Fibroblast of the aortic adventitia (primary cell): Measurements from ENCODE around the gene MALRD1. TPM values are rescaled to one million over a fixed set of nuclear protein-coding genes. Genes with fewer than 3 reads are reported as not detected.

Experiments
- DNase-seq: peaks from one replicate; pipeline ENCODE4 v3.0.0-alpha.2; 2010; ENCODE audit warnings: low read depth
- H3K4me3 ChIP-seq: 2 replicates; pipeline ENCODE4 v1.5.1; 2011; ENCODE audit warnings: low read depth, mild to moderate bottlenecking, control low read depth, low read length, moderate library complexity
- total RNA-seq: library from RNA; depleted of rRNA; stranded (reverse); fragments of >200 nt; gene quantifications from 2 replicates; pipeline ENCODE4 v1.2.3, GENCODE V29; 2012; ENCODE audit warnings: low replicate concordance
- TF ChIP-seq, protein P1 (sequence below): IDR thresholded peaks from 2 replicates; pipeline ENCODE4 v1.5.1; 2011; ENCODE audit warnings: mild to moderate bottlenecking, low read length, control low read depth, inconsistent platforms; ENCODE audit not compliant: insufficient read depth

MALRD1 gene
- total RNA-seq, 1 donor, result 0.36 TPM

DNA sequence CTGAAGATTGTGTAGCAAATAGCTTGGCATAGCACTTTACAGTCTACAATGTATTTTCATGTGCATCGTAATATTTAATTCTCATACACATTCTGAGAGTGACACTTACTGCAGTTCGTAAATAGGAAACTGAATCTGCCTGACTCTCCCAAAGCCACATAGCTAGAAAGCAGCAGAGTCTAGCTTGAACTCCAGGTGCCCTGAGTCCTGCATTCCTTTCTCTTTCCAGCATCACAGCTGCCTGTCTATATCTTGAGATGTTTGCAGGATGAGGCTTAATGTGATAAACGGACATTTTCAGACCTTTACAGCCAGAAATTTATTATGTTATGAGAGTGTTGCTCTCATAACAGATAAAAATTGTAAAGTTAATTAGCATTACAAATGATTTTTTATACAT, 634.8 kb downstream of the MALRD1 start:
- no peak overlapping the region for H3K4me3 ChIP-seq
- DNase-seq, result no peak
- TF ChIP-seq, protein P1, sequence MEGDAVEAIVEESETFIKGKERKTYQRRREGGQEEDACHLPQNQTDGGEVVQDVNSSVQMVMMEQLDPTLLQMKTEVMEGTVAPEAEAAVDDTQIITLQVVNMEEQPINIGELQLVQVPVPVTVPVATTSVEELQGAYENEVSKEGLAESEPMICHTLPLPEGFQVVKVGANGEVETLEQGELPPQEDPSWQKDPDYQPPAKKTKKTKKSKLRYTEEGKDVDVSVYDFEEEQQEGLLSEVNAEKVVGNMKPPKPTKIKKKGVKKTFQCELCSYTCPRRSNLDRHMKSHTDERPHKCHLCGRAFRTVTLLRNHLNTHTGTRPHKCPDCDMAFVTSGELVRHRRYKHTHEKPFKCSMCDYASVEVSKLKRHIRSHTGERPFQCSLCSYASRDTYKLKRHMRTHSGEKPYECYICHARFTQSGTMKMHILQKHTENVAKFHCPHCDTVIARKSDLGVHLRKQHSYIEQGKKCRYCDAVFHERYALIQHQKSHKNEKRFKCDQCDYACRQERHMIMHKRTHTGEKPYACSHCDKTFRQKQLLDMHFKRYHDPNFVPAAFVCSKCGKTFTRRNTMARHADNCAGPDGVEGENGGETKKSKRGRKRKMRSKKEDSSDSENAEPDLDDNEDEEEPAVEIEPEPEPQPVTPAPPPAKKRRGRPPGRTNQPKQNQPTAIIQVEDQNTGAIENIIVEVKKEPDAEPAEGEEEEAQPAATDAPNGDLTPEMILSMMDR, result no peak

DNA sequence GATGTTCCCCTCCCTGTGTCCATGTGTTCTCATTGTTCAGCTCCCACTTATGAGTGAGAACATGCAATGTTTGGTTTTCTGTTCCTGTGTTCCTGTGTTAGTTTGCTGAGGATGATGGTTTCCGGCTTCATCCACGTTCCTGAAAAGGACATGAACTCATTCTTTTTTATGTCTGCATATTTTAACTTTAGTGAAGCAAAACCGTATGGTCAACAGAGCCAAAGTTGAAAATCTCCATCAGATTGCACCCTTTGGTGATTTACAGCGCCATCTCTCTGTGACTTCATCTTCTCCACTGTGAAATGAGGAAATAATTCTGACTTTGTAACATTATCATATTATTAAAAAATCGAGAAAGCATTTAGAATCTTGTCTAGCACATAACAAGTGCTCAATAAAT, 635.4 kb downstream of the MALRD1 start:
- DNase-seq, result peak; percentile 13
- TF ChIP-seq, protein P1, result no peak
- H3K4me3 ChIP-seq, result no peak overlapping the region

DNA sequence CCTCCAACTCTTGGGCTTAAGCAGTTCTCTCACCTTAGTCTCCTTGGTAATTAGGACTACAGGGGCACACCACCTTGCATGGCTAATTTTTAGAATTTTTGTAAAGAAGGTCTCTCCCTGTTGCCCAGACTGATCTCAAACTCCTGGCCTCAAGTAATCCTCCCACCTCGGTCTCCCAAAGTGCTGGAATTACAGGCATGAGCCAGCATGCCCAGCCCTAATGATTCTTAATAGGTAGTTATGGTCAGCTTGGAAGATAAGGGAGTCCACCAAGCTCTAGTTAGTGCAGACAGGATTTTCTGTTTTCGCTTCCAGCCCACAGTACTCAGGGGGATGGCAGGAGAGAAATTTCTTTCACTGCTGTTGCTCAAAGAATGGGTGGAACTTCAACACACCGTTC, 639.7 kb downstream of the MALRD1 start:
- no peak overlapping the region for H3K4me3 ChIP-seq
- TF ChIP-seq, protein P1, result no peak
- DNase-seq, result no peak

DNA sequence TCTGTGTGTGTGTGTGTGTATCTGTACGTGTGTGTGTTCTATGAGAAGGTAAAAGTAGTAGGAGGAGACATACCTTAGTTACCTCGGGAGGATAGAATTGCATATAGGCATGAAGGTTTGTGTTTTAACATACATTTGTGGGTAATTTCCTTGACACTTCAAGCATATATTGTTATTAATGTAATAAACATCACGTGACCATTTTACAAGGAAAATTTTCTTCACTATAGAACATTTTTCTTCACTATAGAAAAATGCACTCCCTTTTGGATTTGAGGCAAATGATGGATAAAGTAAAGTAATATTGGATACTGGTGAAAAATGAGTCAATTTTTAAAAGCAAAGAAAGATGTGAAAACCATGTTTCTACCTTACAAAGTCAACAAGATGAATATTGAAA, 640.6 kb downstream of the MALRD1 start:
- DNase-seq, result no peak
- TF ChIP-seq, protein P1, result no peak
- no peak overlapping the region for H3K4me3 ChIP-seq

DNA sequence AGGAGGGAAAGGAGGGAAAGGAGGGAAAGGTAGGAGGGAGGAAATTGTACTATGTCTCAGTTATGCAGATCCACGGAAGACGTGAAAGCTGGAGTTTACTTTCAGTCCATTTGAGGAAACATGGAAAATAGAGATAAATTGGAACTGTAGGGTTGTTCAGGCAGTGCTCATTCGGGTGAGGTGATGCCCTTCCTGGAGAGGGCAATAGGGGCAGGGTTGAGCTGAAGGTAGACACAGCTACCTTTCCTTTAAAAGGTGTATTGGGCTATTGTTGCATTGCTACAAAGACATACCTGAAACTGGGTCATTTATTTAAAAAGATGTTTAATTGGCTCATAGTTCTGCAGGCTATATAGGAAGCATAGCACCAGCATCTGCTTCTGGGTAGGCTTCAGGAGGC, 650.7 kb downstream of the MALRD1 start:
- H3K4me3 ChIP-seq, result no peak overlapping the region
- no peak for DNase-seq
- TF ChIP-seq, protein P1, result no peak

DNA sequence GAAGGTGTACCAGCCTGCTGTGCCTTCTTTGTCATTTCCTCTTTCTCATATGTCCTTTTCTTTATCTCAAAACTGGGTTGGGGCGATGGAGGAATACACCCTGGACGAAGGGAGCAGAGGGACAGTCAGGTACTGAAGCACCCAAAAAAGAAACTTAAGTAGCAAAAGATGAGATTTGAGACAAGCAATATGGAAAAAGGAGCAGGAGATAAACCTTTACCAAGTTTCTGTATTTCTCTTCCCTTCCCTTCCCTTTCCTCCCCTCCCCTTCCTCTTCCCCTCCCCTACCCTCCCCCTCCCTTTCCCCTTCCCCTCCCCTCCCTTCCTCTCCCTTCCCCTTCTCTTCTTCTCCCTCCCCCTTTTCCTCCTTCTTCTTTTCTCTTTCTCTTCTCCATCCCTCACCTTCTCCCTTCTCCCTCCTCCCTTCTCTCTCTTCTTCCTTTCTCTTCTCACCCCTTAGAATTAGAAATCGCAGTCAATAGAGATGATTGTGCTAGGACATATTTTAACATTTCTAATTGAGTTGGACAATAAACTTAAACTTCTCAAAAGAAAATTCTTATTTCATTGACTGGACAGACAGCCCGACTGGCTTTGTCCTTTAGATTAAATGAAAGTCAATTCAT, 652.9 kb downstream of the MALRD1 start:
- DNase-seq, result no peak
- TF ChIP-seq, protein P1, result no peak
- no peak overlapping the region for H3K4me3 ChIP-seq

DNA sequence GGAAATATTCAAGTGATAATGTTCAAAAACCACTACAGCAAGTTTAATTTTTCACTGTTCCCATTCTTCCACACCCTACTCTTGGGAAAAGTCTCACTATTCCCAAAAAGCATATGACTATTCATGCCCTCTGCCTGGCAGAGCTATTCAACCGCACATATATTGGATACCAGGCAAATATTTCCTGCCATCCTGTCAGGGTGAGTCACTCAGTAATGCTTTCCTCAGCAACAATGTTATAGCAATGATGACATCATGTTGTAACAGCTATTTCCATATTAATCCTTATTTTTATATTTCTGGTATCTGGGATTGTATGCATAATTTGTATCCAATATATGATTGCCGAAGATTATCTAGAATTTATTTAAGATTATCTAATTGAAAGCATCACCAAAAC, 653.6 kb downstream of the MALRD1 start:
- TF ChIP-seq, protein P1, result no peak

More for the DNA sequence above, 653.6 kb downstream of the MALRD1 start:
- no peak overlapping the region for H3K4me3 ChIP-seq
- peak; percentile 36 for DNase-seq
